Measurements from ENCODE around the gene PPP3CA. TPM values are rescaled to one million over a fixed set of nuclear protein-coding genes. Genes with fewer than 3 reads are reported as not detected.

The PPP3CA gene
- total and polyA plus RNA-seq, 2 of the 8 experiments (the other 6 are each of a cell fraction or from before 2014, with no cell fraction given): 7.9 to 35.0 TPM

GRCh38 chr4:101288365-101289145 is 58.8 kb downstream of the PPP3CA start:
- Histone ChIP-seq H3K27me3 (replicated peaks in 1 of 4; ENCODE audit: control insufficient read depth in 3 of 4, extremely low read depth in 1 of 4, insufficient read depth in 3 of 4, low read length in 3 of 4) (no peaks in the 10 kb centered on the region), H2BK120ac (replicated peaks; ENCODE audit: low read depth, low read length) (no peak overlapping the region), H3K36me3 (ENCODE audit: control insufficient read depth in 2 of 4, insufficient read depth in 4 of 4, low read length in 3 of 4) (no peaks in the 10 kb centered on the region), H3K23ac (ENCODE audit: insufficient read length) (no peak overlapping the region), H2AFZ (ENCODE audit: low read length) (no peak overlapping the region), H3K4me1 (replicated peaks in 1 of 4; ENCODE audit: control insufficient read depth in 3 of 4, insufficient read depth in 4 of 4, low read length in 3 of 4) (peaks cover 0 to 17% (median 12%) of the 10 kb centered on the region in 4 experiments; a peak in 5 of 7 replicates), H3K27ac (ENCODE audit: low read depth, low read length) (no peak overlapping the region; the same call in 1 of the 2 replicates), H3K9me3 (ENCODE audit: insufficient read depth in 2 of 2, low read depth in 1 of 2, low read length in 1 of 2) (no peaks in the 10 kb centered on the region), H2AK5ac (ENCODE audit: low read depth, low read length) (no peak overlapping the region), H3K14ac (ENCODE audit: insufficient read length) (no peak overlapping the region), H2BK20ac (ENCODE audit: low read length) (no peak overlapping the region), H2BK5ac (ENCODE audit: low read depth, low read length) (no peak overlapping the region), H3K79me2 (ENCODE audit: control insufficient read depth in 1 of 2, insufficient read depth in 2 of 2, low read length in 2 of 2) (peaks cover 0 to 49% of the 10 kb centered on the region in 2 experiments; a peak in 2 of 4 replicates), H4K5ac (ENCODE audit: insufficient read length, low read depth, low read length) (no peak overlapping the region), H4K20me1 (replicated peaks in 1 of 2; ENCODE audit: control insufficient read depth in 1 of 2, insufficient read depth in 2 of 2, low read length in 2 of 2) (no peaks in the 10 kb centered on the region), H3K4me3 (ENCODE audit: extremely low read depth in 1 of 4, insufficient read depth in 2 of 4, low read depth in 3 of 4, low read length in 4 of 4) (peak overlapping the region in 1 of 4 experiments; percentile 26; a peak in 1 of 8 replicates), H3K4ac (replicated peaks; ENCODE audit: insufficient read length, low read depth, low read length) (no peak overlapping the region), H3K79me1 (ENCODE audit: low read depth, low read length) (no peaks in the 10 kb centered on the region; the same call in 1 of the 2 replicates), H3K9ac (replicated peaks in 1 of 4; ENCODE audit: extremely low read depth in 1 of 4, low read depth in 3 of 4, low read length in 3 of 4) (no peak overlapping the region), H3K18ac (ENCODE audit: extremely low read depth, low read length) (no peak overlapping the region), H2BK12ac (ENCODE audit: low read depth, low read length) (no peak overlapping the region), H4K91ac (replicated peaks; ENCODE audit: insufficient read length, low read length) (no peak overlapping the region), H3K23me2 (ENCODE audit: low read depth, low read length) (no peaks in the 10 kb centered on the region; the same call in 1 of the 2 replicates), H3K56ac (replicated peaks; ENCODE audit: insufficient read length, low read depth, low read length) (no peak overlapping the region), H4K8ac (ENCODE audit: extremely low read depth, insufficient read depth, low read length) (no peak overlapping the region), H2BK15ac (ENCODE audit: low read length) (no peak overlapping the region), H3K4me2 (ENCODE audit: insufficient read depth in 1 of 2, low read depth in 2 of 2, low read length in 2 of 2) (peak overlapping the region; percentile 51 to 56; a peak in 3 of 4 replicates)
- no peak for TF ChIP-seq CBX8 (IDR thresholded peaks at IDR 0.05; ENCODE audit: borderline replicate concordance, low read depth, low read length)
- TF ChIP-seq SIRT6 (IDR thresholded peaks at IDR 0.05; ENCODE audit: low read length): no peak
- TF ChIP-seq SIX5 (IDR thresholded peaks at IDR 0.05; ENCODE audit: low read depth, low read length): no peak
- TF ChIP-seq TBP (IDR thresholded peaks at IDR 0.05; ENCODE audit: low read depth, low read length): no peak
- TF ChIP-seq POU5F1 (IDR thresholded peaks at IDR 0.05; ENCODE audit: low read depth, low read length): no peak
- TF ChIP-seq CEBPB (IDR thresholded peaks at IDR 0.05; ENCODE audit: low read depth, low read length): no peak
- TF ChIP-seq SP4 (IDR thresholded peaks at IDR 0.05; ENCODE audit: low read length): no peak
- no peak for TF ChIP-seq TCF12 (IDR thresholded peaks at IDR 0.05; ENCODE audit: low read depth, low read length)
- no peak for TF ChIP-seq KDM4A (IDR thresholded peaks at IDR 0.05; ENCODE audit: low read depth, low read length, severe bottlenecking)
- no peak for TF ChIP-seq HDAC2 (IDR thresholded peaks at IDR 0.05; ENCODE audit: borderline replicate concordance in 1 of 2, low read depth in 2 of 2, low read length in 2 of 2)
- DNase-seq (ENCODE audit: low read depth in 1 of 2, low spot score in 2 of 2): no peak
- 44 to 100% methylated on average over 1 to 6 of the region's 6 CpGs for WGBS, 2 experiments (ENCODE audit: extremely low coverage in 1 of 2, insufficient coverage in 1 of 2, insufficient read length in 1 of 2, insufficient replicate concordance in 2 of 2, low coverage in 1 of 2, low lambda C conversion rate in 2 of 2, missing lambda C conversion rate in 1 of 2)
- ChIA-PET POLR2A (ENCODE audit: partially characterized antibody) (interaction anchor here (0.6 kb wide), 1 partner anchor 899 kb away, joined by 3 read pairs; no protein-coding TSS in a partner anchor), CTCF (ENCODE audit: partially characterized antibody) (interaction anchor here (1.0 kb wide), 2 partner anchors 10 to 119 kb away, joined by 3 to 4 read pairs; no protein-coding TSS in a partner anchor)
- no peak for FAIRE-seq

All from H1 (cell line).